AG04449 (cell line): Measurements from ENCODE around the gene POGLUT2.
"Not testable (repeated sequence)": the region's sequence is repeated elsewhere in the genome, so short reads cannot be mapped to it uniquely, and the experiment has no call there.

ENCODE experiments used
- CTCF ChIA-PET: fragments of 350-600 bp; formaldehyde crosslinking; extraction: SDS; loops from one replicate; lab custom pipeline; 2021; ENCODE audit warnings: antibody characterized with exemption; lab: Yijun Ruan, JAX
- POLR2A ChIA-PET: fragments of 400-600, 350-600 bp; formaldehyde crosslinking; extraction: SDS; loops from one replicate; lab custom pipeline; 2020; ENCODE audit warnings: antibody characterized with exemption, inconsistent platforms; lab: Yijun Ruan, JAX
- DNase-seq: peaks from one replicate; pipeline ENCODE4 v3.0.0-alpha.2; 2010; ENCODE audit warnings: low read depth, low spot score
- H3K4me3 ChIP-seq: 2 replicates; pipeline ENCODE4 v1.5.1; 2011; ENCODE audit warnings: low read depth, mild to moderate bottlenecking, control low read depth, low read length
- CTCF ChIP-seq: IDR thresholded peaks from one replicate; pipeline ENCODE4 v1.5.1; 2011; ENCODE audit warnings: mild to moderate bottlenecking, moderate library complexity, low read length, control low read depth, inconsistent platforms; ENCODE audit not compliant: insufficient read depth; ENCODE audit errors: missing control alignments

The POGLUT2 gene

GRCh38 chr13:102799426-102800144 lies 809 bp upstream of the POGLUT2 start:
- ChIA-PET POLR2A (interaction anchor here (1.7 kb wide), 1 partner anchor 27 kb away, joined by 5 read pairs; no protein-coding TSS in a partner anchor), CTCF (interaction anchor here (0.7 to 6.2 kb wide), 29 partner anchors 9 to 219 kb away, joined by 3 to 61 read pairs (median 5); partner anchors contain the start of genes ERCC5 and TEX30)
- H3K4me3 ChIP-seq = peak overlapping the region; percentile 89
- DNase-seq = no peak
- no peak for TF ChIP-seq CTCF

DNA sequence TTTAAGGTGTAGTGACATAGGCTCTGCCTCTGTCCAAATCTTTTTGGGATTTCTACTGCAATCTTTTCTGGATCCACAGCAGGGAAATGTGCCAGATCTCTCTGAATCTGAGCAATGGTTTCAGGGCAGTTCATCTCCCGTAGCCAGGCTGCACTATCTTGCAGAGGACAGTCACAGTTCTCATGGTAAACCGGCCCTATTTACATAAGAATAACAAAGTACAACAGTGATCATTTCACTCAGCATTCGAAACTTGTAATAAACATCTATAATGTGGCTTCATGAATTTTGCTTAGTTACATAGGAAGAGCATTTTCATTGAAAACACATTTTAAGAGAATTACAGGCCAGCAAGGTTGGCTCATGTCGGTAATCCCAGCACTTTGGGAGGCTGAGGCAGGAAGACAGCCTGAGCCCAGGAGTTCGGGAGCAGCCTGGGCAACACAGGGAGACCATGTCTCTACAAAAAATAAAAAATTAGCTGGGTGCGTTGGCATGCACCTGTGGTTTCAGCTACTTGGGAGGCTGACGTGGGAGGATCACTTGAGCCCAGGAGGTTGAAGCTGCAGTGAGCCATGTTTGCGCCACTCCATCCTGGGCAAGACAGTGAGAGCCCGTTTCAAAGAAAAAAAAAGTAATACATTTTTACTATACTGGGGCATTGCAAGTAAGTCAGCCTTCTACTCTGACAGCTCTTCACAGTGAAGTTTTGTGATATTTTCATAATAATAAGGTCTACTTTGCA lies 5.0 kb downstream of the POGLUT2 start:
- TF ChIP-seq CTCF = no peak
- no peak overlapping the region for H3K4me3 ChIP-seq
- ChIA-PET CTCF (no interaction called here), POLR2A (no interaction called here)
- DNase-seq = no peak

DNA sequence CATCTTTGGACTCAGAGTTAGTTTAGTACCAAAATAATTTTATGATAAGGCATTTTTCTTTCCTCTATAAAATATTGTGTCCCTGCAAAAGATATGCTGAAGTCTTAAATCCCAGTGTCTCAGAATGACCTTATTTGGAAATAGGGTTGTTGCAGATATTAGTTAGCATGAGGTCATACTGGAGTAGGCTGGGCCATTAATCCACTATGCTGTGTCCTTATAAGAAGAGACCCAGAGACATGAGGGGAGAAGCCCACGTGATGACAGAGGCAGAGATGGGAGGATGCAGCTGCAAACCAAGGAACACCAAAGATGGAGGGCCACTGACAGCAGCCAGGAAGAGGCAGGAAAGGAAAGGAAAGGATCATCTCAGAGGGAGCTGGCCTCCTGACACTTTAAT lies 6.4 kb downstream of the POGLUT2 start:
- TF ChIP-seq CTCF = no peak
- no peak overlapping the region for H3K4me3 ChIP-seq
- ChIA-PET CTCF (no interaction called here), POLR2A (no interaction called here)
- no peak for DNase-seq

DNA sequence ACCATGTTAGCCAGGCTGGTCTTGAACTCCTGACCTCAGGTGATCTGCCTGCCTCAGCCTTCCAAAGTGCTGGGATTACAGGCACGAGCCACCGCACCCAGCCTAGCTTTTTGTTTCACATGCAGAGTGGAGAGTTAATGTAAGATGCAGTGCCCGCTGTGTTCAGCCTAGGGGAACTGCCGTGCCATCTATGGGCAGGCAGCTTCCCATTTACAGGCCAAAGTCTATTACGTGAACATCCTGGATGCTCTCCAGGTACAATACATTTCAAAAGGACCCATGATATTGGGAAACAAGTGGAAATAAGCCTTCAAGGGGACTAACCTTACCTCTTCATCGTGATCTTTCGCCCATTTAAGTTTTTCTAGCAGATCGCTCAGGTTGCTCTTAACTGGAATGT lies 10.1 kb downstream of the POGLUT2 start:
- H3K4me3 ChIP-seq = no peak overlapping the region
- DNase-seq = no peak
- ChIA-PET POLR2A (no interaction called here), CTCF (interaction anchor here (2.0 kb wide), 1 partner anchor 12 kb away, joined by 7 read pairs; no protein-coding TSS in a partner anchor)
- TF ChIP-seq CTCF = no peak

DNA sequence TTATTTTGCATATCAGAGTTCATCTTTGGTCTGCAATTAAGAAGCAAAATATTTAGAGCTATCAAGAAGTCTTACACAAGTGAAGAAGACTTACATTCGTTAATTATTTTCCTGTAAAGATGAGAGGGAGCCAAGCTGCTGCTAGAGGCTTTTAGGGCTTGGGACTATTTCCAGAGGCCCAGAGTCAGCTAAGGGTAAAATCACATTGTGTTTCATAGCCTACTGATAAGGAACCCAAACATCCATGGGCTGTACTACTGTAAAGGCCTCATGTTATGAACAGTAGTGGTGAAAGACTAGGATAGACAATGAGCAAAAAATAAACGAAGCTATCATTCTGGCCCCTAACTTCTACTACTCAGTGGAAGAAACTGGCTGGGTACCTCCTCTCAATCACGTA lies 14.3 kb downstream of the POGLUT2 start:
- H3K4me3 ChIP-seq = no peak overlapping the region
- no peak for TF ChIP-seq CTCF
- no peak for DNase-seq
- CTCF ChIA-PET = interaction anchor here (1.2 kb wide), 1 partner anchor 15 kb away, joined by 4 read pairs; no protein-coding TSS in a partner anchor
- POLR2A ChIA-PET = no interaction called here

GRCh38 chr13:102781591-102781990 lies 17.2 kb downstream of the POGLUT2 start:
- CTCF ChIA-PET = interaction anchor here (1.2 kb wide), 1 partner anchor 18 kb away, joined by 5 read pairs; the partner anchor contains the start of genes BIVM and POGLUT2
- POLR2A ChIA-PET = no interaction called here
- no peak for DNase-seq
- no peak overlapping the region for H3K4me3 ChIP-seq
- no peak for TF ChIP-seq CTCF

DNA sequence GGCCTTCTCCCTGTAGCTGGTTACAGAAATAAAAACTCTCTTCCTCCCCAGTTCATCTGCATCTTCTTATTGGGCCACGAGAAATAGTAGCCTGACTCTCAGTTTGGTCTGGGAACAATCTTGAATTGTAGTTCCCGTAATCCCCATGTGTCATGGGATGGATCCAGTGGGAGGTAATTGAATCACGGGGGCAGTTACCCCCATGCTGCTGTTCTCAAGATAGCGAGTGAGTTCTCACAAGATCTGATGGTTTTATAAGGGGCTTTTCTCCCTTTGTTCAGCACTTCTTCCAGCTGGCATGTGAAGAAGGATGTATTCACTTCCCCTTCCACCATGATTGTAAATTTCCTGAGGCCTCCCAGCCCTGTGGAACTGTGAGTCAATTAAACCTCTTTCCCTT lies 18.1 kb downstream of the POGLUT2 start:
- CTCF ChIA-PET, DNase-seq, H3K4me3 ChIP-seq, POLR2A ChIA-PET: not testable (repeated sequence)
